Stimulated activated CD8-positive, alpha-beta memory T cell treated with anti-CD3 and anti-CD28 coated beads, Interleukin-4, amount 100 ng/mL, for 24 hours (primary cell): ENCODE measurements around the gene CLIP4.

Experiments used
- DNase-seq: peaks from one replicate; pipeline ENCODE4 v3.0.0-alpha.2; 2020; ENCODE audit warnings: low read depth

The CLIP4 gene

GRCh38 chr2:29220506-29221270, 105.5 kb downstream of the CLIP4 start:
- no peak for DNase-seq

DNA sequence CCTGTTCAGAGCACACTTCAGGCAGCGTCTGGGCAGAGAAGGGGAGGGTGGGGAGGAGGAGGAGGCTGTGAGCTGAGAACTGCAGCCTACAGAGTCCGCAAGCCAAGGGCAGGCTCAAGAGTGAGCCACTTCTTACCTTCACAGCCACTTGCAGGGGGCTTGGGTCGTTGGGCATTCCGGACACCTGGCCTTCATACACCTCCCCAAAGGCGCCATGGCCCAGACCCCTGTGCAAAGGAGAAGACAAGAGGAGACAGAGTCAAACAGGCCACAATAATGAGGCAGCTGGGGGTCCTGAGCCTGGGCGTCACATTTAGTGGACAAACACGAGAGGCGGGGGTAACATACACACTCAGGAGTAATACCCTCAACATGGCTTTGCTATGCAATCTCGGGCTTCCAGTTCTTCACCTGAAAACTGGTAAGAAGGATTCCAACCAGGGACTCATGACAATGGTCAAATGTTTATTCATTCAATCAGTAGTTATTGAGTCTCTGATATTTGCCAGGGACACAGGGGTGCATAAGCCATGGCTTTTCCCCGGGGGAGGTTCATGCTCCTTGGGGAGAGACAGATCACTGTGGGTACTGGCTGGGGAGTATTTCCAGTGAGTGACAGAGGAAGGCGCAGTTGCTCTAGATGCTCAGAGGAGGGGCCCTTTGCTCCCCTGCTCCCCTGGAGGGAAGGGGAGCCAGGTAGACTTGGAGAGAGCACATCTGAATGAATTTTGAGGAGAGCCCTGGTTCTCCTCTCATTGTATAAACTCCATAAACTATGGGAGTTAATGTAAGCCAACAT, 107.4 kb downstream of the CLIP4 start:
- DNase-seq: no peak

- DNase-seq: no peak
Measured at GRCh38 chr2:29223257-29223656, 108.0 kb downstream of the CLIP4 start.

GRCh38 chr2:29223851-29224692, 108.9 kb downstream of the CLIP4 start:
- no peak for DNase-seq

GRCh38 chr2:29224693-29225551, 109.7 kb downstream of the CLIP4 start:
- DNase-seq: no peak

- no peak for DNase-seq
Measured at GRCh38 chr2:29225814-29226213, 110.6 kb downstream of the CLIP4 start.

GRCh38 chr2:29226375-29226774, 111.2 kb downstream of the CLIP4 start:
- DNase-seq: no peak

GRCh38 chr2:29226808-29227207, 111.6 kb downstream of the CLIP4 start:
- no peak for DNase-seq

- DNase-seq: no peak
Measured at GRCh38 chr2:29227935-29228675, 112.9 kb downstream of the CLIP4 start.

GRCh38 chr2:29228947-29229346, 113.7 kb downstream of the CLIP4 start:
- no peak for DNase-seq

GRCh38 chr2:29229640-29230039, 114.4 kb downstream of the CLIP4 start:
- no peak for DNase-seq

DNA sequence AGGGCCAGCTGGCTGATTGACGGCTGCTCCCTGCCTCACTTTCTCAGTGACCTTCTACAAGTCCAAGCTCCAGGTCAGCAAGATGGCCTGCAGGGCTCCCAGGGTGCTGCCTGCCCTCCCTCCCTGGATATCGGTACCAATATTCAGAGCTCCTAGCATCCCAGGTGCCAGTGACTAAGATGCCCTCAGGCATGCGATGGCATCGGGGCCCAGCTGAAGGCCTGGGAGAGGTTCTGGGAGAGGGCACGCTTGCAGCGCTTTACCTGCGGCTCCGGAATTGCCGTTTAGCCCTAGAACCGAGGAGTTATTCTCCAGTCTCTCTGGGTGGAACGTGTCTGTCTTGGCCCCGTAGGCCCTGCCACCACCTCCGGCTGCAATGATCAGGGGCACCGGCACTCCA, 116.8 kb downstream of the CLIP4 start:
- DNase-seq: no peak

- no peak for DNase-seq
Measured at GRCh38 chr2:29233428-29233827, 118.2 kb downstream of the CLIP4 start.

GRCh38 chr2:29235411-29235810, 120.2 kb downstream of the CLIP4 start:
- no peak for DNase-seq

DNA sequence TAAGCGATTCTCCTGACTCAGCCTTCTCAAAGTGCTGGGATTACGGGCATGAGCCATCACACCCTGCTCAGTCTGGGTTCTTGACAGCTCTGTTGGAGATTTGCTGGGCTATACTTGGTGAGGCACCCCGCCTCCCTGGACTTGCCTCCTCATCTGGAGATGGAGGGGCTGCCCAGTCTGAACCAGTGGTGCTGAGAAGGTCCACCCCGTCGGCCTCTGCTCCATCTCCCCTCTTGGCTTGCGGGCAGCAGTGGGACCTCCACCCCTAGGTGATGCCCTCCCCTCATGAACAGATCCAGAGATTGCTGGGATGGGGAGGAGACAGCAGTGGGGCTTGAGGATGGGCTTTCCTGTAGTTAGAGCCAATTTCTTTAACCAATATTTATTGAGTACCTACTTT, 120.9 kb downstream of the CLIP4 start:
- no peak for DNase-seq

DNA sequence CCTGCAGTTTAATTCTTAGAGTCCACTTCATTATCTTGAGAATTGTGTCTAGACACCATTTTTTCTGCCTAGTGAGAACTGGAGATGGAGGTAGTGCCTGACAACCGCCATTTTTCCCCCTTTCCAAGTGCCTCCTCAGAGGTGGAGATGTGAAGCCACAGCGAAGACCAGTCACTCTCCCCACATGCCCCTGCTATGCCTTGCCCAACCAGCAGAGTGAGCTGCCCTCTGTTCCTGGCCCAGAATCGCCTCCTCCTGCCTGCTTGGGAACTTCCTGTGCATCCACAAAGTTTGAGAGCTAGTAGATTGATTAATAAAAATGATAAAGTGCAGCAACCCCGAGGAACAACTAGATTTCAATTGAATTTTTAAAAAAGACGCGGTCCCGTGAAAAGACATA, 123.3 kb downstream of the CLIP4 start:
- DNase-seq: no peak
